NCI-H146 treated with DMSO at 0.1 percent for 48 hours (cell line): ENCODE measurements around the gene NUP205.
"Not testable (repeated sequence)": the region's sequence is repeated elsewhere in the genome, so short reads cannot be mapped to it uniquely, and the experiment has no call there.

Source experiments
- DNase-seq: peaks from one replicate; lab custom pipeline; 2025; ENCODE audit not compliant: unreplicated experiment; lab: John Stamatoyannopoulos, UW

The NUP205 gene

GRCh38 chr7:135617781-135618180 lies 60.1 kb downstream of the NUP205 start:
- no peak for DNase-seq

- no peak for DNase-seq
These were observed 60.8 kb downstream of the NUP205 start for GRCh38 chr7:135618510-135618909.

- no peak for DNase-seq
These were observed 62.7 kb downstream of the NUP205 start for GRCh38 chr7:135620447-135620846.

- DNase-seq, result peak; percentile 54
These were observed 63.5 kb downstream of the NUP205 start for GRCh38 chr7:135620980-135621850.

GRCh38 chr7:135634191-135634878 lies 76.6 kb downstream of the NUP205 start:
- no peak for DNase-seq

GRCh38 chr7:135639690-135640089 lies 82.0 kb downstream of the NUP205 start:
- not testable (repeated sequence) for DNase-seq

GRCh38 chr7:135644154-135644553 lies 86.4 kb downstream of the NUP205 start:
- DNase-seq, result no peak

GRCh38 chr7:135644729-135645128 lies 87.0 kb downstream of the NUP205 start:
- DNase-seq, result no peak

GRCh38 chr7:135645296-135645904 lies 87.7 kb downstream of the NUP205 start:
- DNase-seq, result peak; percentile 34

- DNase-seq, result no peak
These were observed 90.0 kb downstream of the NUP205 start for GRCh38 chr7:135647755-135648154.

- no peak for DNase-seq
These were observed 90.5 kb downstream of the NUP205 start for GRCh38 chr7:135648235-135648634.

- no peak for DNase-seq
These were observed 93.3 kb downstream of the NUP205 start for GRCh38 chr7:135650831-135651573.

- peak; percentile 88 for DNase-seq
These were observed 95.8 kb downstream of the NUP205 start for GRCh38 chr7:135653340-135654080.

- no peak for DNase-seq
These were observed 100.8 kb downstream of the NUP205 start for GRCh38 chr7:135658564-135658963.

- DNase-seq, result peak; percentile 74
These were observed 101.6 kb downstream of the NUP205 start for GRCh38 chr7:135659159-135659846.

- DNase-seq, result peak; percentile 73
These were observed 103.8 kb downstream of the NUP205 start for GRCh38 chr7:135661311-135662122.

- no peak for DNase-seq
These were observed 104.3 kb downstream of the NUP205 start for GRCh38 chr7:135662123-135662372.

GRCh38 chr7:135662373-135663114 lies 104.8 kb downstream of the NUP205 start, which contains the start of gene STMP1:
Gene STMP1 (plus strand): TSS chr7:135662514.
- DNase-seq, result peak; percentile 72
